ENCODE measurements around the gene CECR2.

GRCh38 chr22:17460895-17461294 lies 91.6 kb downstream of the CECR2 start:
- TF ChIP-seq POLR2A (IDR thresholded peaks at IDR 0.05; ENCODE audit: low read depth, low read length) (no peak), TAF1 (IDR thresholded peaks at IDR 0.05; ENCODE audit: low read depth, low read length) (no peak), POU2F2 (IDR thresholded peaks at IDR 0.05; ENCODE audit: low read depth, low read length) (no peak)
